HG02759 (cell line): ENCODE data around the gene GOLGA6L2.

Experiments used
- ATAC-seq: cut with Tn5 transposase; IDR thresholded peaks from one replicate; pipeline ENCODE4 v1.9.1; 2021; ENCODE audit warnings: mild to moderate bottlenecking, moderate library complexity; ENCODE audit not compliant: unreplicated experiment

The GOLGA6L2 gene

DNA sequence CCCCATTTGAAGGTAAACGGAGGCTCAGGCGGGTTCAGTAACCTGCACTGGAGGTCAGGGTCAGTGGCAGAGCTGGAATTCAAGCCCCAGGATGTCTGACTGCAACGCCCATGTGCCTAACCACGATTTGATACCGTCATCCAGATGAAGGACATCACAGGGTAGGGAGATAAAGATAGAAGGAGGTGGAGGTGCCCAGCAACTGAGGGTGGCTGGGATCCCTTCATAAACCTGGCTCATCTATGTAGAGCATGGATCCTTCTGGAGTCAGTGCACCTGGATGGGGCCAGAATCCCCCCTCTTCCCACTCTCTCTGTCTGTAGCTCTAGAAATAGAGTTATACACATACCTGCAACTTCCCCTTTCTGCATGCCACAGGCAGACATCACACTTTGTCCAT lies 51.2 kb downstream of the GOLGA6L2 start:
- no peak for ATAC-seq

DNA sequence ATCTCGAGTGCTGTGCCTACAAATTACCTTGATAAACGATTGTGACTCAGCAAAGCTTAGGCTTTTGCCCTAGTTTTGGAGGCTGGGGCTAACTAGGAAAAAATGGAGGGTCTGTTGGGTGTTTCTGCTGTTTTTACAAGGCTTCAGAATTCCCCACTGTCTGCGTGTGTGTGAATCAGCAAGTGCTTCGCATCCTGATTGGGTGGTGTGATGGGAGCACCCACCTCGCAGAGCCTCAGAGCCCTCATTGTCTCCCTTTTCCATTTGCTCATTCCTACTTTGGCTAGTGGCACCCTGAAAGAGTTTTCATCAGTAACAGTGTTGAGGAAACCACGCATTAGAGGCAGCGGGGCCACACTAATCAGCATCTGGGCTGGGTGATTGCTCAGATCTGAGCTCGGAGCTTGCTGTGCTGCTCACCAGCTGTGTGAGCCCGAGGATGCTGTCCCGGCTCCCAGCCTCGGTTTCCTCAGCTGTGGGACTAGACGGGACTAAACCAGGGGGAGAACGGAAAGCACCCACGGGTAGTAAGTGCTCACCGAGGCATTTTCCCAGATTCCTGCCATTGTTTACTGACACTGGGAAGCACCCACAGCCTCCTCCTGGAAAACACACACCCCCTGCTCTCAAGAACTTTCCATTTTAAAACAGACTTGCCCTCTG lies 51.9 kb downstream of the GOLGA6L2 start:
- ATAC-seq, result no peak
